Uterus (tissue), 2 donors: ENCODE data around the gene SPHK2.

ENCODE experiments used
- CTCF ChIP-seq, 4 experiments: fragments of 200-600 bp in 2 of 4; fragments of 450-650 bp in 2 of 4; sonication (generic) in 2 of 4; IDR thresholded peaks; one replicate each; pipeline ENCODE4 v1.5.1; 2016 to 2019; ENCODE audit warnings: antibody characterized with exemption in 4 of 4, mild to moderate bottlenecking in 2 of 4, moderate library complexity in 1 of 4
- POLR2A ChIP-seq, 2 donors: fragments of 450-650 bp; IDR thresholded peaks; one replicate each; pipeline ENCODE4 v1.6.1; 2016; ENCODE audit warnings: antibody characterized with exemption in 2 of 2, mild to moderate bottlenecking in 1 of 2, moderate library complexity in 1 of 2

- no peak for TF ChIP-seq CTCF (IDR thresholded peaks at IDR 0.05)
- TF ChIP-seq POLR2A (IDR thresholded peaks at IDR 0.05) = no peak
Measured at GRCh38 chr19:48651683-48652048, 32.4 kb downstream of the SPHK2 start.
